ENCODE data around the gene WHRN.

DNA sequence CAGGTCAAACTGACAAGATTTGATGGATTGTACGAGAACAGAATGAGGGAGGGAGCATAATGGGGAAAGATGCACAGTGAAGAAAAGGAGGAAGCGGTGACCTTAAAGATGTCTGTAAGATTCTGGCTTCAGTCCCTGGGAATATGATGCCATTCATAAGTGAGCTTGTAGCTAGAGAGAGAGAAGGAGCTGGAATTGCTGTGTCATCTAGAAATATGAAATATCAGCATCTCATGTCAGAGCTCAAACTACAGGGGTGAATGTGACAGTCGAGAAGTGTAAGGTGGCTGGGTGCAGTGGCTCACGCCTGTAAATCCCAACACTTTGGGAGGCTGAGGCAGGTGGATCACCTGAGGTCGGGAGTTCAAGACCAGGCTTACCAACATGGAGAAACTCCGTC, 24.0 kb upstream of the WHRN start:
- TF ChIP-seq, protein P1, sequence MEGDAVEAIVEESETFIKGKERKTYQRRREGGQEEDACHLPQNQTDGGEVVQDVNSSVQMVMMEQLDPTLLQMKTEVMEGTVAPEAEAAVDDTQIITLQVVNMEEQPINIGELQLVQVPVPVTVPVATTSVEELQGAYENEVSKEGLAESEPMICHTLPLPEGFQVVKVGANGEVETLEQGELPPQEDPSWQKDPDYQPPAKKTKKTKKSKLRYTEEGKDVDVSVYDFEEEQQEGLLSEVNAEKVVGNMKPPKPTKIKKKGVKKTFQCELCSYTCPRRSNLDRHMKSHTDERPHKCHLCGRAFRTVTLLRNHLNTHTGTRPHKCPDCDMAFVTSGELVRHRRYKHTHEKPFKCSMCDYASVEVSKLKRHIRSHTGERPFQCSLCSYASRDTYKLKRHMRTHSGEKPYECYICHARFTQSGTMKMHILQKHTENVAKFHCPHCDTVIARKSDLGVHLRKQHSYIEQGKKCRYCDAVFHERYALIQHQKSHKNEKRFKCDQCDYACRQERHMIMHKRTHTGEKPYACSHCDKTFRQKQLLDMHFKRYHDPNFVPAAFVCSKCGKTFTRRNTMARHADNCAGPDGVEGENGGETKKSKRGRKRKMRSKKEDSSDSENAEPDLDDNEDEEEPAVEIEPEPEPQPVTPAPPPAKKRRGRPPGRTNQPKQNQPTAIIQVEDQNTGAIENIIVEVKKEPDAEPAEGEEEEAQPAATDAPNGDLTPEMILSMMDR (IDR thresholded peaks at IDR 0.05; ENCODE audit: insufficient read depth, low read length): no peak
- no peak for TF ChIP-seq POLR2AphosphoS5 (IDR thresholded peaks at IDR 0.05; ENCODE audit: low read depth)
- TF ChIP-seq, protein P2, sequence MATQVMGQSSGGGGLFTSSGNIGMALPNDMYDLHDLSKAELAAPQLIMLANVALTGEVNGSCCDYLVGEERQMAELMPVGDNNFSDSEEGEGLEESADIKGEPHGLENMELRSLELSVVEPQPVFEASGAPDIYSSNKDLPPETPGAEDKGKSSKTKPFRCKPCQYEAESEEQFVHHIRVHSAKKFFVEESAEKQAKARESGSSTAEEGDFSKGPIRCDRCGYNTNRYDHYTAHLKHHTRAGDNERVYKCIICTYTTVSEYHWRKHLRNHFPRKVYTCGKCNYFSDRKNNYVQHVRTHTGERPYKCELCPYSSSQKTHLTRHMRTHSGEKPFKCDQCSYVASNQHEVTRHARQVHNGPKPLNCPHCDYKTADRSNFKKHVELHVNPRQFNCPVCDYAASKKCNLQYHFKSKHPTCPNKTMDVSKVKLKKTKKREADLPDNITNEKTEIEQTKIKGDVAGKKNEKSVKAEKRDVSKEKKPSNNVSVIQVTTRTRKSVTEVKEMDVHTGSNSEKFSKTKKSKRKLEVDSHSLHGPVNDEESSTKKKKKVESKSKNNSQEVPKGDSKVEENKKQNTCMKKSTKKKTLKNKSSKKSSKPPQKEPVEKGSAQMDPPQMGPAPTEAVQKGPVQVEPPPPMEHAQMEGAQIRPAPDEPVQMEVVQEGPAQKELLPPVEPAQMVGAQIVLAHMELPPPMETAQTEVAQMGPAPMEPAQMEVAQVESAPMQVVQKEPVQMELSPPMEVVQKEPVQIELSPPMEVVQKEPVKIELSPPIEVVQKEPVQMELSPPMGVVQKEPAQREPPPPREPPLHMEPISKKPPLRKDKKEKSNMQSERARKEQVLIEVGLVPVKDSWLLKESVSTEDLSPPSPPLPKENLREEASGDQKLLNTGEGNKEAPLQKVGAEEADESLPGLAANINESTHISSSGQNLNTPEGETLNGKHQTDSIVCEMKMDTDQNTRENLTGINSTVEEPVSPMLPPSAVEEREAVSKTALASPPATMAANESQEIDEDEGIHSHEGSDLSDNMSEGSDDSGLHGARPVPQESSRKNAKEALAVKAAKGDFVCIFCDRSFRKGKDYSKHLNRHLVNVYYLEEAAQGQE (IDR thresholded peaks at IDR 0.05; ENCODE audit: insufficient replicate concordance, low read depth): no peak
- TF ChIP-seq GABPA (IDR thresholded peaks at IDR 0.05; ENCODE audit: low read depth): no peak
